SH-SY5Y (cell line): ENCODE results near the gene SSBP3.

Experiments used
- GATA2 ChIP-seq: IDR thresholded peaks from 2 replicates; pipeline ENCODE4 v1.6.1; 2011; ENCODE audit warnings: mild to moderate bottlenecking, low read depth, low read length
- GATA3 ChIP-seq: IDR thresholded peaks from 2 replicates; pipeline ENCODE4 v1.6.1; 2011; ENCODE audit warnings: low read depth, mild to moderate bottlenecking, low read length, moderate library complexity

- TF ChIP-seq GATA3 (no peak), GATA2 (no peak)
Measured at GRCh38 chr1:54360165-54361005, 45.8 kb downstream of the SSBP3 start.
